Stimulated activated naive CD8-positive, alpha-beta T cell treated with anti-CD3 and anti-CD28 coated beads, Interleukin-15, Interleukin-2, amounts not matched to agents 100 ng/mL and 50 ng/mL, for 24 hours (primary cell): Measurements from ENCODE around the gene ADK.
"Not testable (repeated sequence)": the region's sequence is repeated elsewhere in the genome, so short reads cannot be mapped to it uniquely, and the experiment has no call there.

Source experiments
- H3K27ac Mint-ChIP-seq: one replicate; pipeline ENCODE4 v1.8.0; 2021; ENCODE audit warnings: mild to moderate bottlenecking, mixed read lengths
- H3K27me3 Mint-ChIP-seq: one replicate; pipeline ENCODE4 v1.8.0; 2021; ENCODE audit warnings: mixed read lengths
- H3K36me3 Mint-ChIP-seq: one replicate; pipeline ENCODE4 v1.8.0; 2021; ENCODE audit warnings: low read depth, mixed read lengths
- H3K4me1 Mint-ChIP-seq: one replicate; pipeline ENCODE4 v1.8.0; 2021; ENCODE audit warnings: low read depth, mixed read lengths
- H3K4me3 Mint-ChIP-seq: one replicate; pipeline ENCODE4 v1.8.0; 2021; ENCODE audit warnings: mild to moderate bottlenecking, mixed read lengths
- H3K9me3 Mint-ChIP-seq: one replicate; pipeline ENCODE4 v1.8.0; 2021; ENCODE audit warnings: mixed read lengths

ADK gene

GRCh38 chr10:74123081-74123480 lies 27.9 kb upstream of the ADK start:
- H3K9me3 Mint-ChIP-seq: no peaks in the 10 kb centered on the region
- no peaks in the 10 kb centered on the region for H3K27me3 Mint-ChIP-seq
- no peak overlapping the region for H3K27ac Mint-ChIP-seq
- no peak overlapping the region for H3K4me3 Mint-ChIP-seq
- H3K4me1 Mint-ChIP-seq: peaks cover 2% of the 10 kb centered on the region
- H3K36me3 Mint-ChIP-seq: peaks cover 72% of the 10 kb centered on the region

- Mint-ChIP-seq H3K27ac (no peak overlapping the region), H3K9me3 (no peaks in the 10 kb centered on the region), H3K4me1 (no peaks in the 10 kb centered on the region), H3K4me3 (no peak overlapping the region), H3K27me3 (no peaks in the 10 kb centered on the region), H3K36me3 (peaks cover 52% of the 10 kb centered on the region)
Measured at GRCh38 chr10:74133923-74134820, 16.8 kb upstream of the ADK start.

GRCh38 chr10:74135452-74135851 lies 15.6 kb upstream of the ADK start:
- Mint-ChIP-seq H3K36me3 (peaks cover 50% of the 10 kb centered on the region), H3K4me1 (no peaks in the 10 kb centered on the region), H3K9me3 (no peaks in the 10 kb centered on the region), H3K27me3 (no peaks in the 10 kb centered on the region), H3K27ac (no peak overlapping the region), H3K4me3 (no peak overlapping the region)

- no peaks in the 10 kb centered on the region for H3K4me1 Mint-ChIP-seq
- H3K4me3 Mint-ChIP-seq: no peak overlapping the region
- H3K27ac Mint-ChIP-seq: no peak overlapping the region
- peaks cover 49% of the 10 kb centered on the region for H3K36me3 Mint-ChIP-seq
- H3K27me3 Mint-ChIP-seq: no peaks in the 10 kb centered on the region
- no peaks in the 10 kb centered on the region for H3K9me3 Mint-ChIP-seq
Measured at GRCh38 chr10:74137992-74138391, 13.0 kb upstream of the ADK start.

GRCh38 chr10:74138596-74138995 lies 12.4 kb upstream of the ADK start:
- H3K4me3 Mint-ChIP-seq, H3K9me3 Mint-ChIP-seq, H3K27ac Mint-ChIP-seq, H3K27me3 Mint-ChIP-seq, H3K4me1 Mint-ChIP-seq: not testable (repeated sequence)
- peaks cover 47% of the 10 kb centered on the region for H3K36me3 Mint-ChIP-seq

GRCh38 chr10:74139981-74140380 lies 11.0 kb upstream of the ADK start:
- Mint-ChIP-seq H3K27me3 (no peaks in the 10 kb centered on the region), H3K36me3 (peaks cover 38% of the 10 kb centered on the region), H3K4me1 (peaks cover 3% of the 10 kb centered on the region), H3K27ac (no peak overlapping the region), H3K4me3 (no peak overlapping the region), H3K9me3 (no peaks in the 10 kb centered on the region)

- Mint-ChIP-seq H3K27me3 (no peaks in the 10 kb centered on the region), H3K4me1 (peaks cover 8% of the 10 kb centered on the region), H3K27ac (no peak overlapping the region), H3K36me3 (peaks cover 37% of the 10 kb centered on the region), H3K9me3 (no peaks in the 10 kb centered on the region), H3K4me3 (no peak overlapping the region)
Measured at GRCh38 chr10:74140553-74140952, 10.5 kb upstream of the ADK start.

GRCh38 chr10:74145133-74145532 lies 5.9 kb upstream of the ADK start:
- Mint-ChIP-seq H3K27ac (no peak overlapping the region), H3K27me3 (no peaks in the 10 kb centered on the region), H3K9me3 (no peaks in the 10 kb centered on the region), H3K4me1 (peaks cover 41% of the 10 kb centered on the region), H3K4me3 (no peak overlapping the region), H3K36me3 (peaks cover 40% of the 10 kb centered on the region)

- not testable (repeated sequence) for H3K27ac Mint-ChIP-seq, H3K27me3 Mint-ChIP-seq, H3K4me3 Mint-ChIP-seq, H3K9me3 Mint-ChIP-seq
- H3K4me1 Mint-ChIP-seq: peaks cover 41% of the 10 kb centered on the region
- peaks cover 32% of the 10 kb centered on the region for H3K36me3 Mint-ChIP-seq
Measured at GRCh38 chr10:74146980-74147379, 4.0 kb upstream of the ADK start.

- H3K4me1 Mint-ChIP-seq: peaks cover 59% of the 10 kb centered on the region
- no peaks in the 10 kb centered on the region for H3K9me3 Mint-ChIP-seq
- no peak within 1 kb of the TSS for H3K27ac Mint-ChIP-seq
- H3K4me3 Mint-ChIP-seq: no peak within 1 kb of the TSS
- no peaks in the 10 kb centered on the region for H3K27me3 Mint-ChIP-seq
- H3K36me3 Mint-ChIP-seq: peaks cover 25% of the 10 kb centered on the region
Measured at GRCh38 chr10:74150204-74150989, 624 bp upstream of the ADK start, which contains the start of gene AP3M1. AP3M1 (minus strand) TSS chr10:74150828; CDS start chr10:74138379, 12,449 bp downstream.

- H3K4me3 Mint-ChIP-seq: no peak overlapping the region
- peaks cover 56% of the 10 kb centered on the region for H3K4me1 Mint-ChIP-seq
- H3K9me3 Mint-ChIP-seq: no peaks in the 10 kb centered on the region
- H3K36me3 Mint-ChIP-seq: peaks cover 11% of the 10 kb centered on the region
- no peak overlapping the region for H3K27ac Mint-ChIP-seq
- no peaks in the 10 kb centered on the region for H3K27me3 Mint-ChIP-seq
Measured at GRCh38 chr10:74151879-74152722, 1.1 kb downstream of the ADK start.

- H3K9me3 Mint-ChIP-seq: no peaks in the 10 kb centered on the region
- no peak overlapping the region for H3K4me3 Mint-ChIP-seq
- no peaks in the 10 kb centered on the region for H3K27me3 Mint-ChIP-seq
- H3K36me3 Mint-ChIP-seq: peaks cover 4% of the 10 kb centered on the region
- H3K27ac Mint-ChIP-seq: no peak overlapping the region
- H3K4me1 Mint-ChIP-seq: peaks cover 47% of the 10 kb centered on the region
Measured at GRCh38 chr10:74153123-74153522, 2.1 kb downstream of the ADK start.

GRCh38 chr10:74153676-74154075 lies 2.7 kb downstream of the ADK start:
- Mint-ChIP-seq H3K9me3 (no peaks in the 10 kb centered on the region), H3K4me1 (peaks cover 42% of the 10 kb centered on the region), H3K4me3 (no peak overlapping the region), H3K36me3 (no peaks in the 10 kb centered on the region), H3K27me3 (no peaks in the 10 kb centered on the region), H3K27ac (no peak overlapping the region)

- no peaks in the 10 kb centered on the region for H3K36me3 Mint-ChIP-seq
- no peaks in the 10 kb centered on the region for H3K27me3 Mint-ChIP-seq
- H3K4me3 Mint-ChIP-seq: no peak overlapping the region
- H3K9me3 Mint-ChIP-seq: no peaks in the 10 kb centered on the region
- no peak overlapping the region for H3K27ac Mint-ChIP-seq
- H3K4me1 Mint-ChIP-seq: peaks cover 40% of the 10 kb centered on the region
Measured at GRCh38 chr10:74156919-74157289, 5.9 kb downstream of the ADK start.

GRCh38 chr10:74160013-74160412 lies 9.0 kb downstream of the ADK start:
- no peaks in the 10 kb centered on the region for H3K27me3 Mint-ChIP-seq
- H3K4me3 Mint-ChIP-seq: no peak overlapping the region
- H3K9me3 Mint-ChIP-seq: no peaks in the 10 kb centered on the region
- H3K4me1 Mint-ChIP-seq: peaks cover 28% of the 10 kb centered on the region
- no peaks in the 10 kb centered on the region for H3K36me3 Mint-ChIP-seq
- H3K27ac Mint-ChIP-seq: no peak overlapping the region
